Activated CD4-positive, CD25-positive, alpha-beta regulatory T cell treated with anti-CD3 and anti-CD28 coated beads, Interleukin-2, amount 50 U/mL, for 16 hours (primary cell): ENCODE measurements around the gene QSOX2.

ENCODE experiments used
- DNase-seq: peaks from one replicate; pipeline ENCODE4 v3.0.0-alpha.2; 2020; ENCODE audit warnings: low read depth, low spot score

Gene QSOX2

GRCh38 chr9:136191099-136191959 lies 54.3 kb downstream of the QSOX2 start:
- DNase-seq = no peak

DNA sequence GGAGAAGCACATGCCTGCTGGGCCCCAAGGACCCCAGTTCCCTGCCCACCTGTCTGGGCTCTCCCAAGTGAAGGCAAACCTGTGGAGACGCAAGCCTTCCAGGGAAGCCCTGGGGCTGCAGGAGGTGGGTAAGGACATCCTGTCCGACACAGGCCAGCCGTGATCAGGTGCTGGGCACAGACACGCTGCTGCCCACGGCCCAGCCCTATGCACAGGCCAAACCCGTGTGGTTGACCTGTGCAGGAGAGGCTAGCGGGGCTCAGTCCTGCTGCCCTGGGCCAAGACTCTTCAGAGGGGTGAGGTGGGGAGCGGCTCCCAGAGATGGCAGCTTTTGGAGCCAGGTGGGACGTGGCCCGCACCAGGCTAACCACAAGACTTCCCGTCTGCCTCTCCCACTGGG lies 55.0 kb downstream of the QSOX2 start:
- DNase-seq = no peak

GRCh38 chr9:136190237-136190601 lies 55.4 kb downstream of the QSOX2 start:
- no peak for DNase-seq

GRCh38 chr9:136189394-136190236 lies 56.0 kb downstream of the QSOX2 start:
- DNase-seq = no peak

DNA sequence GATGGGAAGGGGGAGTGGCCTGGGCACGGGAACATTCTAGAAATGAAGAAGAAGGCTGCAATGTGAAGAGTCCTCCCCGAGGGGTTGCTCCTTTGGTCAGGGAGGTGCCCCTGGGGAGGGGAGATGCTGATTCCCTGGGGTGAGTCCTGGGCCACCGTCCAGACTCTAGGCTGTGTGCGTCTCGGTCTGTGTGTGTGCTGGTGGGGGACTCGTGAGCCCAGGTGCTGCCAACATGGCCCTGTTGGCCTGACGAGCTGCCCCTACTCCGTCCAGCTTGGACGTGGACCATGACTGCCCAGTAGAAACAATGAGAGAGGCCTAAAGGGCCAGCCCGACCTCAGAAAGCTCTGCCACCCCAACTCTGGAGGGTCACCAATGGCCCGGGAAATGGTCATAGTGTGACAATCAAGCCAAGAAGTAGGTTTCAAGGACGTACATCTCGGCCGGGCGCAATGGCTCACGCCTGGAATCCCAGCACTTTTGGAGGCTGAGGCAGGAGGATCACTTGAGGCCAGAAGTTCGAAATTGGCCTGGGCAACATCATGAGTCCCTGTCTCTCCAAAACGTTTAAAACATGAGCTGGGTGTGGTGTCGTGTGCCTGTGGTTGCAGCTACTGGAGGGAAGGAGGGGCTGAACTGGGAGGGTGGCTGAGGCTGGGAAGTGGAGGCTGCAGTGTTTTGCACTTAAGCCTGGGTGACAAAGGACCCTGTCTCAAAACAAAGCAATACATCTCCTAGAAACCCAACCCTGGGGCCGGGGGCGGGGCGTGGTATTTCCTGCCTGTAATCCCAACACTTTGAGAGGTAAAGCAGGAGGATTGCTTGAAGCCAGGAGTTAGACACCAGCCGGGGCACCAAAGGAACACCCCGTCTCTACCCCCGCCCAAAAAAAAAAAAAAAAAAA lies 57.7 kb downstream of the QSOX2 start:
- DNase-seq = no peak

GRCh38 chr9:136187197-136187596 lies 58.4 kb downstream of the QSOX2 start:
- no peak for DNase-seq

DNA sequence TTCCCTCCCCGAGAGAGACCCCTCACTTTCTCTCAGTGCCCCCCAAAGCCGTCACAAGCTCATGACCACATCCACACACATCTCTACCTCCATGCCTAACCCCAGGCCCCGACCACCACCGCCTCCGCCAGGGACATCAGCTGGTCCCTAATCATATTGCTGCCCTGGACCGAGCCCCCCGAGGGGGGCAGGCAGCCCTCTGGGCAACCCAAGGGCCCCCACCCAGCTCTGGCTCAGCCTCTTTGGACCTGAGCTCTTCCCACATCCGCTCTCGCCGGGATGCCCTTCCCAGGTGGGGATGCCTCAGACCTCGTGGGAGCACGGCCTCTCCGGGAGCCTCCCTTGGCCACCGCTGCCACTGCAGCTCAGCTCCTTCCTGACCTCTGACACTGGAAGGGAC lies 59.2 kb downstream of the QSOX2 start:
- no peak for DNase-seq

DNA sequence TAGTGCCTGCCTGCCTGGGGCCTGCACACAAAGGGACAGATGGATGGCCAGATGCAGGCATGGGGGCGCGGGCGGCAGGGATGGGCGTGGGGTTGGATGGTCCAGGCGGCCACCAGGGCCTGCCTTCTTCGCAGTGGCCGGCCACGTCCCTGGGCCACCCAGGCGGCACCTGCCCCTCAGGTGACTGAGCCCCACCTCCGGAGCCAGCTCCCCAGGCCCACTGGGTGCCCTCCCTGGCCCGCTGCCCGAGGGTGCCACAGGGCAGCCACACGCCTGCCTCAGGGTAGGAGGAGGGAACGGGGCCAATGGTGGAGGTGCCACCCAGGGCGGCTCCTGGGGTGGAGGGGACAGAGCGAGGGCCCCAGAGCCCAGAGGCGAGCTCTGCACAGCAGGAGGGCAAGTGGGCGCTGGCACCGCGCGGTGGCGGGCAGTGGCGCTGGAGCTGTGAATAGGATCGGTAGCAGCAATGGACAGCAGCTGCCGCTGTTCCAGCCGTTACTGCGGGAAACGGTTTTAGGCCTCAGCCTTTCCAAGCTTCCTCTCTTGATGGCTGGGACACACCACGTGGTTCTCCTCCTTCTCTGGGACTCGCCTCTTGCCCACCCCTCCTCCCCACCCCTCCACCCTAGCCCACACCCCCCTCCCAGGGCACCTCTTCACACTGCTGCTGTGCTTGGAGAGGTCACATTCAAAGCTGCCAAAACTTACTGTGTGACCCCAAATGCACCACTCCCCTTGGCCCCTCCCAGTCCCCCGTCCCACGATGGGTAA lies 59.8 kb downstream of the QSOX2 start:
- DNase-seq = no peak

GRCh38 chr9:136185066-136185465 lies 60.5 kb downstream of the QSOX2 start:
- no peak for DNase-seq

DNA sequence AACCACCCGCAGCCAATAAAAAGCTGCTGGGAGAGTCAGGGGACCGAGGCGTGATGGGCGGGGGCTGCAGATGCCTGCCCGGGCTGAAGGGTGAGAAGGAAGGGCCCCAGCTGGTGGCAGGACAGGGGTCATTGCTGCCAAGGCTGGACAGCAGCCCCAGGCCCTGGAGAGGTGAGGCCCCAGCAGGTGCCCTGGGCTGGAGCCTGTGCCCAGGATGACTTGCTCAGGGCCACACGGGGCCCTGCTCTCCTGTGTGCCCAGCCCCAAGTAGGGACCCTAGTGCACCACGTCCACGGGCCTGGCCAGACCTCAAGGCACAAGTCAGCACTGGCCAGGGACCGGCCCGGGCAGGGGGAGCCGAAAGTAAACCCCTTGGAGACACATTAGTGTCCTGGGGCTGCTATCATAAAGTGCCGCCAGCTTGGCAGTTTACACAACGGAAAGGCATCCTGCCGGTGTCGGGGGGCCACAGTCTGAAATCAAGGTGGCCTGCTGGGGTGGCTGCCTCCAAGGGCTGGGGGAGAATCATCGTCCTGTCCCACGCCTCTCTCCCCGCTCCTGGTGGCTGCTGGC lies 62.7 kb downstream of the QSOX2 start:
- DNase-seq = no peak

DNA sequence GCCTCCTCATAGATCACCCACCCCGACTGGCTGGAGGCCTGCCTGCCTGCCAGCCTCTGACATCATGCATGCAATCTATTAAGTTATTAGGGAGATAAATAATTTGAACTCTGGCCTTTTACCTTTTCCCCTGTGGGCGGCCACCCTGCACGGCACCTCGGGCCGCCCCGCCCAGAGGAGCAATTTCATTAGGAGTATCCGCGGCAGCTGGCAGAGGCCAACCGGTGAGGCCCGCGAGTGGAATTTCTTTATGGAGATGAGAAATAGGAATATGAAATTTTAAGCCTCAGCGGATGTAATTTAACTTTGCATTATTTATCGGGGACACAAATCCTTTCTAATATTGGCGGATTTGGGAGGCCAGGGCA lies 63.2 kb downstream of the QSOX2 start:
- DNase-seq = no peak

- no peak for DNase-seq
These were observed 63.7 kb downstream of the QSOX2 start for GRCh38 chr9:136181784-136182419.

- no peak for DNase-seq
These were observed 65.0 kb downstream of the QSOX2 start for GRCh38 chr9:136180586-136180985.

- DNase-seq = no peak
These were observed 65.9 kb downstream of the QSOX2 start for GRCh38 chr9:136179761-136180160.

- no peak for DNase-seq
These were observed 66.5 kb downstream of the QSOX2 start for GRCh38 chr9:136179101-136179616.

DNA sequence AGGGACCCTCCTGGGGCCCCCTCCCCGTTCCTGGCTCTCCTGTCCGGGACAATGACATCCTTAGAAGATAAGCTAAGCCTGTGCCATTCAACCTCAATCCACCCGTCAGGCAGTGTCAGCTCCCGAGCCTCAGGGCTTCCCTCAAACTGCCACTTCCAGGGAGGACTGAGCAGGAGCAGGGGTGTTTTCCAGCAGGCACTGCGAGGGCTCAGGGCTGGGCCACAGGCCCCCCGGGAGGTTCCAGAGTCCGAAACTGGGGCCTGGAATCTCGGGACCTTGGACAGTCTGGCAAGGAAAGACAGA lies 66.9 kb downstream of the QSOX2 start:
- DNase-seq = no peak

DNA sequence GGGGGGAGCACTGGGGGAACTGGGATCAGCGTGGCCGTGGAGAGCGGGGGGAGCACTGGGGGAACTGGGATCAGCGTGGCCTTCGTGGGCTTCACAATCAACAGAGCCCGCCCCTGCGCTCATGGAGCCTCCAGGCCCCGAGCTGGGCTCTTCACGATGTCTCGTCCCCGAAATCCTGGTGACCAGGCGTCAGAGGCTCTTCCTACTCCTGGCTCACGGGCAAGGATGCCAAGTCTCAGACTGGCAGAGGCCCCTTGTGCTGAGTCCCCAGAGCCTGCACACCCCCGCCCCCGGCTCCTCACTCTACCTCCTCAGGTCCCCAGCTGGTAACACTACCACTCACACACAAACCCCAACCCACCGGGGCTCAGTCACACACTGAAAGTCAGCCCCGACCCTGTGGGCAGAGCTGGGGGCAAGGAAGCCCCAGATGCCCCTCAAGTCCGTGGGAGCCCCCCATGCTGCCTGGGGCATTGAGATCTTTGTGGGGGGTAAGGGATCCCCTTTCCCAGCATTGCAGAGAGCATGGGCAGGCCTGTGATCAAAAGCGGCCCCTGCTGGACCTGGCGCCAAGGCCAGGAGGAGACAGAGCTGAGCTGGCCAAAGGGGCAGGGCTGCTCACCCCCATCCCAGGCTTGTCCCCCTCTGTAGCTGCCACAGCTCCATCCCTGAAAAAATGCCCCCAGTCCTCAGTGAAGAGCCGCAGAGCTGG lies 67.4 kb downstream of the QSOX2 start:
- DNase-seq = no peak

GRCh38 chr9:136177224-136177623 lies 68.4 kb downstream of the QSOX2 start:
- DNase-seq = no peak

DNA sequence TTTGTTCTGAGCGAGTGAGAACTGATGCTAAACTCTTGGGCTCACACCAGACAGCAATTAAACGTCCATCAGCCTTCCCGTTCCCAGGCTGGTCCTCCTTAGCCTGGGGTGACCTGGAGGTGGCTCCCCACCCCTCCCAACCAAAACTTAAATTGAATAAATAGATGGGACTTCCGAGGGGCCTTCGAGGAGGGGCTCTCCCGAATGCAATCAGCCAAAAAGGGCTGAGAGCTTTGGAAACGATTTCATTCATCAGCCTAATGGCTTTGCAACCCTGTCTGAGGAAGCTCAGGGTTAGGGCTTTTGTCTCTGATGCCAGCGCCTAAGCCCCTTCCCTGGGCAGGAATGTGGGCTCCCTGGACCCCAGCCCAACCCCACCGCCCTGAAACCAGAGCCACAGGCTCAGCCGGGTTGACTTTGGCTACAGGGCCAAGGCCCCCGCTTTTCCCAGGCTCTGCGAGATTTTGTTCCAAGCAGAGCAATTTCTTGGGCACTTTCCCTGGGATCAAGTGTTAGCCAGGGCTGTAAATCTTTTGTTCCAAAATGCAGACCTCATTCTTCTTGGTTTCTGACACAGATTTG lies 69.9 kb downstream of the QSOX2 start:
- DNase-seq = no peak
